GM12892 (cell line): ENCODE measurements around the gene UBASH3A.

ENCODE experiments used
- POLR2A ChIP-seq: IDR thresholded peaks from 2 replicates; pipeline ENCODE4 v1.6.1; 2011; ENCODE audit warnings: low read depth, low read length, control low read depth
- POLR2AphosphoS5 ChIP-seq: IDR thresholded peaks from 2 replicates; pipeline ENCODE4 v1.6.1; 2011; ENCODE audit warnings: low read depth, low read length, control low read depth
- TAF1 ChIP-seq: IDR thresholded peaks from 2 replicates; pipeline ENCODE4 v1.6.1; 2011; ENCODE audit warnings: low read depth, mild to moderate bottlenecking, control low read depth, low read length, borderline replicate concordance

GRCh38 chr21:42397746-42398394 lies 5.8 kb upstream of the UBASH3A start:
- no peak for TF ChIP-seq POLR2AphosphoS5
- TF ChIP-seq POLR2A, result no peak
- no peak for TF ChIP-seq TAF1
